Uterus (tissue), 4 donors: ENCODE results near the gene GDI1. TPM values are rescaled to one million over a fixed set of nuclear protein-coding genes. Genes with fewer than 3 reads are reported as not detected.

Experiments
- DNase-seq, 2 donors: peaks; one replicate each; pipeline ENCODE4 v3.0.0-alpha.2; 2019 to 2020
- H3K27ac ChIP-seq, 2 donors: fragments of 200-600 bp; sonication (generic); 1 replicate in 1 of 2; 2 replicates in 1 of 2; pipeline ENCODE4 v1.5.1; 2016 to 2018
- H3K27me3 ChIP-seq, 2 donors: fragments of 200-600 bp; sonication (generic); one replicate each; pipeline ENCODE4 v1.5.1; 2018 to 2019; ENCODE audit warnings: control low read depth in 1 of 2
- H3K36me3 ChIP-seq, 2 donors: fragments of 200-600 bp; sonication (generic); one replicate each; pipeline ENCODE4 v1.5.1; 2019; ENCODE audit warnings: control low read depth in 1 of 2
- H3K4me1 ChIP-seq, 2 donors: fragments of 200-600 bp; sonication (generic); one replicate each; pipeline ENCODE4 v1.5.1; 2018 to 2019; ENCODE audit warnings: control low read depth in 1 of 2
- H3K4me3 ChIP-seq, 2 donors: fragments of 200-600 bp; sonication (generic); 1 replicate in 1 of 2; 2 replicates in 1 of 2; pipeline ENCODE4 v1.5.1; 2018 to 2019; ENCODE audit warnings: mild to moderate bottlenecking in 1 of 2
- H3K9me3 ChIP-seq, 2 donors: fragments of 200-600 bp; sonication (generic); one replicate each; pipeline ENCODE4 v1.5.1; 2019; ENCODE audit warnings: control low read depth in 1 of 2
- CTCF ChIP-seq, 4 experiments: fragments of 200-600 bp in 2 of 4; fragments of 450-650 bp in 2 of 4; sonication (generic) in 2 of 4; IDR thresholded peaks; one replicate each; pipeline ENCODE4 v1.5.1; 2016 to 2019; ENCODE audit warnings: antibody characterized with exemption in 4 of 4, mild to moderate bottlenecking in 2 of 4, moderate library complexity in 1 of 4
- POLR2A ChIP-seq, 2 donors: fragments of 450-650 bp; IDR thresholded peaks; one replicate each; pipeline ENCODE4 v1.6.1; 2016; ENCODE audit warnings: antibody characterized with exemption in 2 of 2, mild to moderate bottlenecking in 1 of 2, moderate library complexity in 1 of 2
- intact Hi-C: fragments of 100-400 bp; cut with DNase I; formaldehyde crosslinking; loops from one replicate; pipeline ENCODE4 v1.15.1; 2023; ENCODE audit warnings: low total_unique reads
- total RNA-seq, 4 donors: library from RNA; depleted of rRNA in 3 of 4; stranded (reverse); fragments of >200 nt in 3 of 4; gene quantifications; one replicate each; pipeline versions ENCODE4 v1.1.0 to v1.2.4, GENCODE V29; 2014 to 2023
- donor health status: DM: yes; HTN: yes; CAD: no.

Gene GDI1
- total RNA-seq, 4 donors from 2014 or later, result 100.0 to 175 (median 135) TPM

- Histone ChIP-seq H3K4me3 (no peak overlapping the region), H3K36me3 (no peaks in the 10 kb centered on the region), H3K27ac (no peak overlapping the region), H3K9me3 (no peaks in the 10 kb centered on the region), H3K27me3 (no peaks in the 10 kb centered on the region), H3K4me1 (no peaks in the 10 kb centered on the region)
- TF ChIP-seq POLR2A (IDR thresholded peaks at IDR 0.05), result no peak
- TF ChIP-seq CTCF (IDR thresholded peaks at IDR 0.05), result no peak
- DNase-seq, result no peak
- intact Hi-C loops, result no loop called here
Observed at GRCh38 chrX:154426916-154427770, 9.8 kb upstream of the GDI1 start.

- H3K4me3 ChIP-seq, result peak within 1 kb of the TSS; percentile 22 to 51
Observed at GRCh38 chrX:154428176-154429171, 8.5 kb upstream of the GDI1 start, which contains the start of gene ATP6AP1. Gene ATP6AP1 (plus strand): TSS chrX:154428677. CDS start chrX:154428693, 16 bp downstream.

GRCh38 chrX:154429711-154430110 is 7.2 kb upstream of the GDI1 start:
- H3K4me3 ChIP-seq, result no peak overlapping the region

More at GRCh38 chrX:154428176-154429171, 8.5 kb upstream of the GDI1 start, which contains the start of gene ATP6AP1:
- no peaks in the 10 kb centered on the region for H3K9me3 ChIP-seq
- H3K27ac ChIP-seq, result peak within 1 kb of the TSS; percentile 50 to 79
- TF ChIP-seq POLR2A (IDR thresholded peaks at IDR 0.05) (peak; percentile 66 to 77), CTCF (IDR thresholded peaks at IDR 0.05) (no peak)
- no peaks in the 10 kb centered on the region for H3K27me3 ChIP-seq
- no peaks in the 10 kb centered on the region for H3K36me3 ChIP-seq
- peak; percentile 91 to 93 for DNase-seq
- no peaks in the 10 kb centered on the region for H3K4me1 ChIP-seq
- intact Hi-C loops, result no loop called here

GRCh38 chrX:154430479-154430878 is 6.5 kb upstream of the GDI1 start:
- no peak overlapping the region for H3K4me3 ChIP-seq
- intact Hi-C loops, result no loop called here
- TF ChIP-seq CTCF (IDR thresholded peaks at IDR 0.05) (no peak), POLR2A (IDR thresholded peaks at IDR 0.05) (no peak)

More at GRCh38 chrX:154429711-154430110, 7.2 kb upstream of the GDI1 start:
- Histone ChIP-seq H3K27ac (no peak overlapping the region), H3K4me1 (no peaks in the 10 kb centered on the region), H3K36me3 (no peaks in the 10 kb centered on the region), H3K9me3 (no peaks in the 10 kb centered on the region), H3K27me3 (no peaks in the 10 kb centered on the region)
- DNase-seq, result no peak
- TF ChIP-seq POLR2A (IDR thresholded peaks at IDR 0.05) (no peak), CTCF (IDR thresholded peaks at IDR 0.05) (no peak)
- intact Hi-C loops, result no loop called here

More at GRCh38 chrX:154430479-154430878, 6.5 kb upstream of the GDI1 start:
- Histone ChIP-seq H3K4me1 (no peaks in the 10 kb centered on the region), H3K36me3 (no peaks in the 10 kb centered on the region), H3K9me3 (no peaks in the 10 kb centered on the region), H3K27me3 (no peaks in the 10 kb centered on the region), H3K27ac (no peak overlapping the region)
- DNase-seq, result no peak
